ENCODE results near the gene IKZF5. TPM values are rescaled to one million over a fixed set of nuclear protein-coding genes. Genes with fewer than 3 reads are reported as not detected.
A peak's percentile ranks its signal among the peaks of the same experiment; 100 is the strongest.

Gene IKZF5
- total and polyA plus RNA-seq, 8 donors: 12.5 to 29.7 (median 24.4) TPM

GRCh38 chr10:123009105-123009820, 668 bp upstream of the IKZF5 start:
- peaks cover 11 to 44% of the 10 kb centered on the region in 2 donors for H3K4me1 ChIP-seq
- no peaks in the 10 kb centered on the region for H3K27me3 ChIP-seq
- intact Hi-C loops (cut with DNase I): no loop called here
- ATAC-seq (peak; percentile 12), DNase-seq (peak in 3 of 4 donors; percentile 4 to 82 (median 39))
- peak overlapping the region; percentile 58 to 90 for H3K27ac ChIP-seq
- H3K9me3 ChIP-seq: no peaks in the 10 kb centered on the region
- no peaks in the 10 kb centered on the region for H3K36me3 ChIP-seq
- H3K4me3 ChIP-seq: peak overlapping the region; percentile 91 to 94
- TF ChIP-seq CTCF (IDR thresholded peaks at IDR 0.05): no peak

GRCh38 chr10:123007558-123008354, 839 bp downstream of the IKZF5 start:
- intact Hi-C loops (cut with DNase I): no loop called here
- Histone ChIP-seq H3K9me3 (no peaks in the 10 kb centered on the region), H3K4me1 (peaks cover 11 to 44% of the 10 kb centered on the region in 2 donors), H3K4me3 (peak overlapping the region; percentile 91 to 94), H3K27ac (peak overlapping the region; percentile 87 to 90), H3K27me3 (no peaks in the 10 kb centered on the region), H3K36me3 (no peaks in the 10 kb centered on the region)
- TF ChIP-seq CTCF (IDR thresholded peaks at IDR 0.05): no peak
- DNase-seq (peak in 2 of 4 donors; percentile 54 to 62), ATAC-seq (peak; percentile 68)

- no peak for TF ChIP-seq CTCF (IDR thresholded peaks at IDR 0.05)
- no peak overlapping the region for H3K27ac ChIP-seq
- H3K36me3 ChIP-seq: no peaks in the 10 kb centered on the region
- H3K27me3 ChIP-seq: no peaks in the 10 kb centered on the region
- peaks cover 5 to 37% of the 10 kb centered on the region in 2 donors for H3K4me1 ChIP-seq
- H3K9me3 ChIP-seq: no peaks in the 10 kb centered on the region
- ATAC-seq (no peak), DNase-seq (no peak)
- intact Hi-C loops (cut with DNase I): no loop called here
- no peak overlapping the region for H3K4me3 ChIP-seq
These were observed 4.3 kb downstream of the IKZF5 start for GRCh38 chr10:123004298-123004697.

- peaks cover 0 to 21% of the 10 kb centered on the region in 2 donors for H3K4me1 ChIP-seq
- intact Hi-C loops (cut with DNase I): no loop called here
- ATAC-seq (no peak), DNase-seq (no peak)
- no peaks in the 10 kb centered on the region for H3K27me3 ChIP-seq
- H3K36me3 ChIP-seq: peaks cover 0 to 19% of the 10 kb centered on the region in 2 donors
- H3K9me3 ChIP-seq: no peaks in the 10 kb centered on the region
- no peak overlapping the region for H3K27ac ChIP-seq
- no peak overlapping the region for H3K4me3 ChIP-seq
- no peak for TF ChIP-seq CTCF (IDR thresholded peaks at IDR 0.05)
These were observed 7.2 kb downstream of the IKZF5 start for GRCh38 chr10:123001370-123001769.

- H3K4me3 ChIP-seq: no peak overlapping the region
- H3K27me3 ChIP-seq: no peaks in the 10 kb centered on the region
- intact Hi-C loops (cut with DNase I): no loop called here
- H3K9me3 ChIP-seq: no peaks in the 10 kb centered on the region
- peaks cover 0 to 9% of the 10 kb centered on the region in 2 donors for H3K4me1 ChIP-seq
- DNase-seq (no peak), ATAC-seq (no peak)
- TF ChIP-seq CTCF (IDR thresholded peaks at IDR 0.05): no peak
- H3K36me3 ChIP-seq: peaks cover 0 to 29% of the 10 kb centered on the region in 2 donors
- H3K27ac ChIP-seq: no peak overlapping the region
These were observed 8.4 kb downstream of the IKZF5 start for GRCh38 chr10:123000155-123000554.

Data from left lung (tissue), 10 donors.